IMR-90 (cell line): ENCODE measurements around the gene PDIA2. TPM values are rescaled to one million over a fixed set of nuclear protein-coding genes. Genes with fewer than 3 reads are reported as not detected.

Experiments
- ATAC-seq: fragments of 200-7000 bp; cut with Tn5 transposase; 2 replicates; pipeline ENCODE4 v1.9.1; 2020; ENCODE audit warnings: low read depth, mild to moderate bottlenecking, moderate library complexity
- BruUV-seq: library from RNA; stranded (reverse); fragments of 400-500 nt; replicated peaks from 2 replicates; lab custom pipeline; 2021; lab: Mats Ljungman, UMichigan
- CTCF ChIA-PET: fragments of 300-600 bp; formaldehyde crosslinking; extraction: SDS; loops from one replicate; lab custom pipeline; 2021; ENCODE audit warnings: antibody characterized with exemption; lab: Yijun Ruan, JAX
- POLR2A ChIA-PET: fragments of 300-600 bp; sonication (Branson Sonifier 250); formaldehyde crosslinking; loops from one replicate; lab custom pipeline; 2022; ENCODE audit warnings: antibody characterized with exemption; ENCODE audit not compliant: unreplicated experiment; lab: Charles Lee
- DNase-seq: peaks from one replicate; pipeline ENCODE4 v3.0.0; 2013
- H2AFZ ChIP-seq: replicated peaks from 2 replicates; pipeline ENCODE3; 2013; ENCODE audit warnings: low read length, mild to moderate bottlenecking; ENCODE audit not compliant: poor library complexity
- H2AK5ac ChIP-seq: 2 replicates; pipeline ENCODE4 v1.6.1; 2013; ENCODE audit warnings: low read depth, low read length, inconsistent platforms
- H2AK9ac ChIP-seq: replicated peaks from 2 replicates; pipeline ENCODE3; 2013; ENCODE audit warnings: mild to moderate bottlenecking, low read depth, low read length, moderate library complexity; ENCODE audit not compliant: poor library complexity
- H2BK120ac ChIP-seq: 2 replicates; pipeline ENCODE4 v1.6.1; 2013; ENCODE audit warnings: low read depth, low read length, inconsistent platforms
- H2BK15ac ChIP-seq: 3 replicates; pipeline ENCODE4 v1.6.1; 2013; ENCODE audit warnings: low read depth, low read length, inconsistent platforms
- H2BK20ac ChIP-seq: 2 replicates; pipeline ENCODE4 v1.6.1; 2013; ENCODE audit warnings: low read depth, mild to moderate bottlenecking, inconsistent platforms, low read length, moderate library complexity
- H2BK5ac ChIP-seq: 2 replicates; pipeline ENCODE4 v1.6.1; 2013; ENCODE audit warnings: mild to moderate bottlenecking, low read depth, low read length, inconsistent platforms; ENCODE audit not compliant: poor library complexity, severe bottlenecking
- H3K14ac ChIP-seq: replicated peaks from 2 replicates; pipeline ENCODE4 v1.6.1; 2013; ENCODE audit warnings: low read depth, low read length, inconsistent platforms
- H3K18ac ChIP-seq: 2 replicates; pipeline ENCODE4 v1.6.1; 2013; ENCODE audit warnings: low read depth, low read length, control low read depth
- H3K23ac ChIP-seq: 2 replicates; pipeline ENCODE4 v1.6.1; 2013; ENCODE audit warnings: low read depth, low read length, inconsistent platforms
- H3K27ac ChIP-seq: 2 replicates; pipeline ENCODE4 v1.5.1; 2013; ENCODE audit warnings: mild to moderate bottlenecking, control low read depth, low read length; ENCODE audit not compliant: insufficient read depth
- H3K27me3 ChIP-seq: 2 replicates; pipeline ENCODE4 v1.6.1; 2013; ENCODE audit warnings: low read length; ENCODE audit not compliant: control insufficient read depth, insufficient read depth
- H3K36me3 ChIP-seq: 2 replicates; pipeline ENCODE4 v1.6.1; 2013; ENCODE audit warnings: low read length, mixed read lengths; ENCODE audit not compliant: control insufficient read depth, insufficient read depth
- H3K4ac ChIP-seq: 2 replicates; pipeline ENCODE4 v1.6.1; 2013; ENCODE audit warnings: low read depth, low read length, inconsistent platforms
- H3K4me1 ChIP-seq: 2 replicates; pipeline ENCODE4 v1.6.1; 2013; ENCODE audit warnings: low read length, mixed read lengths; ENCODE audit not compliant: control insufficient read depth, insufficient read depth
- H3K4me2 ChIP-seq: 2 replicates; pipeline ENCODE4 v1.6.1; 2013; ENCODE audit warnings: low read depth, mild to moderate bottlenecking, control low read depth, low read length, moderate library complexity
- H3K4me3 ChIP-seq: 2 replicates; pipeline ENCODE4 v1.5.1; 2013; ENCODE audit warnings: low read depth, mild to moderate bottlenecking, control low read depth, low read length, moderate library complexity; ENCODE audit not compliant: insufficient read depth
- H3K56ac ChIP-seq: 2 replicates; pipeline ENCODE4 v1.6.1; 2013; ENCODE audit warnings: low read length, inconsistent platforms; ENCODE audit not compliant: insufficient read depth; ENCODE audit errors: extremely low read depth
- H3K79me1 ChIP-seq, 2 experiments: 2 replicates each; pipeline ENCODE4 v1.6.1; 2013; ENCODE audit warnings: low read length in 2 of 2, inconsistent platforms in 1 of 2, low read depth in 1 of 2
- H3K9ac ChIP-seq: 2 replicates; pipeline ENCODE4 v1.6.1; 2013; ENCODE audit warnings: low read depth, low read length, control low read depth
- H3K9me1 ChIP-seq: 2 replicates; pipeline ENCODE4 v1.6.1; 2013; ENCODE audit warnings: low read length, inconsistent platforms; ENCODE audit not compliant: insufficient read depth
- H3K9me3 ChIP-seq: 2 replicates; pipeline ENCODE4 v1.6.1; 2013; ENCODE audit warnings: low read length; ENCODE audit not compliant: control insufficient read depth, insufficient read depth
- H4K20me1 ChIP-seq: 2 replicates; pipeline ENCODE4 v1.6.1; 2013; ENCODE audit warnings: low read length, inconsistent platforms; ENCODE audit not compliant: insufficient read depth
- H4K5ac ChIP-seq: 2 replicates; pipeline ENCODE4 v1.6.1; 2013; ENCODE audit warnings: mild to moderate bottlenecking, low read depth, low read length, control low read depth
- H4K8ac ChIP-seq, 2 experiments: 2 replicates each; pipeline ENCODE4 v1.6.1; 2013; ENCODE audit warnings: low read depth in 2 of 2, low read length in 2 of 2, control low read depth in 1 of 2, inconsistent platforms in 1 of 2
- H4K91ac ChIP-seq: 2 replicates; pipeline ENCODE4 v1.6.1; 2013; ENCODE audit warnings: low read depth, low read length, inconsistent platforms; ENCODE audit not compliant: insufficient read depth
- BHLHE40 ChIP-seq: fragments of 150-350 bp; IDR thresholded peaks from 2 replicates; pipeline ENCODE4 v1.6.1; 2016; ENCODE audit warnings: mild to moderate bottlenecking, low read depth, low read length
- CEBPB ChIP-seq: IDR thresholded peaks from 2 replicates; pipeline ENCODE4 v1.6.1; 2012; ENCODE audit warnings: low read depth, low read length, improper control_type of control experiment
- CHD1 ChIP-seq: IDR thresholded peaks from 2 replicates; pipeline ENCODE4 v1.6.1; 2012; ENCODE audit warnings: low read depth, low read length, improper control_type of control experiment
- FOS ChIP-seq: fragments of 150-350 bp; IDR thresholded peaks from 2 replicates; pipeline ENCODE4 v1.6.1; 2016; ENCODE audit warnings: low read depth, low read length
- MAFK ChIP-seq: IDR thresholded peaks from 2 replicates; pipeline ENCODE4 v1.6.1; 2012; ENCODE audit warnings: low read depth, low read length, improper control_type of control experiment
- MAZ ChIP-seq: IDR thresholded peaks from 2 replicates; pipeline ENCODE4 v1.6.1; 2012; ENCODE audit warnings: low read depth, mild to moderate bottlenecking, low read length, improper control_type of control experiment, moderate library complexity, borderline replicate concordance
- NFE2L2 ChIP-seq: fragments of 150-350 bp; IDR thresholded peaks from 2 replicates; pipeline ENCODE4 v1.6.1; 2016; ENCODE audit warnings: low read depth, mild to moderate bottlenecking, low read length
- POLR2A ChIP-seq: IDR thresholded peaks from 2 replicates; pipeline ENCODE4 v1.6.1; 2012; ENCODE audit warnings: mild to moderate bottlenecking, low read depth, low read length
- RAD21 ChIP-seq: IDR thresholded peaks from 2 replicates; pipeline ENCODE4 v1.6.1; 2012; ENCODE audit warnings: low read length, improper control_type of control experiment
- RFX5 ChIP-seq: IDR thresholded peaks from 2 replicates; pipeline ENCODE4 v1.8.0; 2012; ENCODE audit warnings: low read depth, mild to moderate bottlenecking, low read length, moderate library complexity
- WGBS, 2 experiments: methylation state at CpG; one replicate each; pipeline versions ENCODE4 v1.1.5 to v1.1.7; 2013; ENCODE audit warnings: missing lambda C conversion rate in 2 of 2; ENCODE audit not compliant: insufficient read length in 1 of 2; ENCODE audit errors: extremely low coverage in 2 of 2; 5-methylcytosine and 5-hydroxymethylcytosine counted together
- dilution Hi-C: fragments of 300-500 bp; cut with HindIII; formaldehyde crosslinking; loops from one replicate; pipeline ENCODE4 v1.14.3; 2018; ENCODE audit warnings: low sequenced_read_pairs; ENCODE audit not compliant: unreplicated experiment
- in situ Hi-C: fragments of 300-500 bp; cut with MboI; formaldehyde crosslinking; loops from 3 replicates; pipeline ENCODE4 v1.14.3; 2019; ENCODE audit warnings: low sequenced_read_pairs, inconsistent platforms, mixed read lengths
- intact Hi-C: fragments of 100-400 bp; cut with micrococcal nuclease; formaldehyde crosslinking; loops from 2 replicates; pipeline ENCODE4 v1.10.0; 2022
- polyA plus RNA-seq, 3 experiments: library from polyadenylated mRNA; depleted of rRNA; stranded (reverse); fragments of >200 nt; gene quantifications; 2 replicates each; pipeline ENCODE4 v1.2.3, GENCODE V29; 2012; ENCODE audit warnings: low replicate concordance in 1 of 3
- total RNA-seq: library from RNA; depleted of rRNA; stranded (reverse); fragments of >200 nt; gene quantifications from 2 replicates; pipeline ENCODE4 v1.2.3, GENCODE V29; 2012
- TF ChIP-seq, protein P1 (sequence below): fragments of 150-350 bp; IDR thresholded peaks from 2 replicates; pipeline ENCODE4 v1.6.1; 2016; ENCODE audit warnings: low read depth, mild to moderate bottlenecking, low read length, moderate library complexity, borderline replicate concordance
- TF ChIP-seq, protein P2 (sequence below): fragments of 150-350 bp; IDR thresholded peaks from 2 replicates; pipeline ENCODE4 v1.6.1; 2017; ENCODE audit warnings: mild to moderate bottlenecking, antibody characterized with exemption, low read length, low read depth

Gene PDIA2
- total and polyA plus RNA-seq, 2 of the 4 experiments (the other 2 are of a cell fraction): 0.17 TPM; not detected in 1

DNA sequence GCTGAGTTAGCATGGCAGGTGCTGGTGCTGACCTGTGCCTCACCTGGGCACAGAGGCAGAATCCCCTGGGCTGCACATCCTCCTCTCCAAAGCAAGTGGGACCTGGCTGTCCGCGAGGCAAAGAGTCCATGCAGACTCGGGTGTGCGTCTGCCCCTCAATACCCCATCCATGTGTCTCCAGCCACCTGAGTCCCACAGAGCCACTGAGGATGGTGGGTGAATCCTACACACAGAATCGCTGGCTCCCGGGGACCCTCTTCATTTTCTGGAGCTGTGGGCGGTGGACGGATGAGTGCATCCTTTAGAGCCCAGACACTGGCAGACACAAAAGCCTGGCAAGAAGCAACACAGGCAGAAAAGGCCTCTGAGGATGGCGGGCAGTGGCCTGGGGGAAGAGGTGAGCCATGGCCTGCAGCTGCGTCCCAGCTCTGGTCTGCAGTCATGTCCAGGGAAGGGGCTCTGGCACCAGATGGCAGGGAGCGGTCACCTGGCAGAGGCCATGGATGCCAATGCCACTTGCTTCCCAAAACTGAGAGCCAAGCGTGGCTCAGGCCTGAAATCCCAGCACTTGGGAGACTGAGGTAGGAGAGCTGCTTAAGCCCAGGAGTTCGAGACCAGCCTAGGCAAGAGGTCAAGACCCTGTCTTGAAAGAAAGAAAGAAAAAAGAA lies 39.6 kb downstream of the PDIA2 start:
- no peak overlapping the region for H2BK5ac ChIP-seq
- H3K9me1 ChIP-seq: peaks cover 20% of the 10 kb centered on the region
- peaks cover 5% of the 10 kb centered on the region for H3K4me1 ChIP-seq
- H3K56ac ChIP-seq: no peak overlapping the region
- no peak overlapping the region for H3K4me3 ChIP-seq
- no peak overlapping the region for H2BK20ac ChIP-seq
- peaks cover 82% of the 10 kb centered on the region for H4K20me1 ChIP-seq
- H4K8ac ChIP-seq: no peak overlapping the region
- WGBS, 2 experiments: 97% methylated on average over 3 of the region's 13 CpGs; no CpG with 5 or more reads in 1 of the 2 experiments
- no peak overlapping the region for H2AK5ac ChIP-seq
- no TSS peak for BruUV-seq
- no peak overlapping the region for H4K91ac ChIP-seq
- no peak overlapping the region for H2BK15ac ChIP-seq
- H3K23ac ChIP-seq: no peak overlapping the region
- H3K36me3 ChIP-seq: peaks cover 8% of the 10 kb centered on the region
- intact Hi-C loops: no loop called here
- TF ChIP-seq CEBPB (no peak), MAZ (no peak), RFX5 (no peak), POLR2A (no peak), BHLHE40 (no peak), NFE2L2 (no peak), FOS (no peak), MAFK (no peak), CHD1 (no peak), RAD21 (no peak)
- TF ChIP-seq, protein P1, sequence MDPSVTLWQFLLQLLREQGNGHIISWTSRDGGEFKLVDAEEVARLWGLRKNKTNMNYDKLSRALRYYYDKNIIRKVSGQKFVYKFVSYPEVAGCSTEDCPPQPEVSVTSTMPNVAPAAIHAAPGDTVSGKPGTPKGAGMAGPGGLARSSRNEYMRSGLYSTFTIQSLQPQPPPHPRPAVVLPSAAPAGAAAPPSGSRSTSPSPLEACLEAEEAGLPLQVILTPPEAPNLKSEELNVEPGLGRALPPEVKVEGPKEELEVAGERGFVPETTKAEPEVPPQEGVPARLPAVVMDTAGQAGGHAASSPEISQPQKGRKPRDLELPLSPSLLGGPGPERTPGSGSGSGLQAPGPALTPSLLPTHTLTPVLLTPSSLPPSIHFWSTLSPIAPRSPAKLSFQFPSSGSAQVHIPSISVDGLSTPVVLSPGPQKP: no peak
- TF ChIP-seq, protein P2, sequence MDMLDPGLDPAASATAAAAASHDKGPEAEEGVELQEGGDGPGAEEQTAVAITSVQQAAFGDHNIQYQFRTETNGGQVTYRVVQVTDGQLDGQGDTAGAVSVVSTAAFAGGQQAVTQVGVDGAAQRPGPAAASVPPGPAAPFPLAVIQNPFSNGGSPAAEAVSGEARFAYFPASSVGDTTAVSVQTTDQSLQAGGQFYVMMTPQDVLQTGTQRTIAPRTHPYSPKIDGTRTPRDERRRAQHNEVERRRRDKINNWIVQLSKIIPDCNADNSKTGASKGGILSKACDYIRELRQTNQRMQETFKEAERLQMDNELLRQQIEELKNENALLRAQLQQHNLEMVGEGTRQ: no peak
- dilution Hi-C loops: no loop called here
- no peak overlapping the region for H3K14ac ChIP-seq
- no peak overlapping the region for H3K18ac ChIP-seq
- DNase-seq (no peak), ATAC-seq (no peak)
- no peak overlapping the region for H4K5ac ChIP-seq
- H2AK9ac ChIP-seq: no peak overlapping the region
- H3K27ac ChIP-seq: no peak overlapping the region
- no peaks in the 10 kb centered on the region for H3K27me3 ChIP-seq
- no peak overlapping the region for H2BK120ac ChIP-seq
- ChIA-PET POLR2A (no interaction called here), CTCF (no interaction called here)
- H3K9me3 ChIP-seq: no peaks in the 10 kb centered on the region
- no peak overlapping the region for H3K4me2 ChIP-seq
- H3K4ac ChIP-seq: no peak overlapping the region
- no peak overlapping the region for H2AFZ ChIP-seq
- peaks cover 34 to 74% of the 10 kb centered on the region in 2 experiments for H3K79me1 ChIP-seq
- in situ Hi-C loops: no loop called here
- no peak overlapping the region for H3K9ac ChIP-seq
